ENCODE data around the gene TRPM2.

TRPM2 gene

GRCh38 chr21:44322621-44323325, 30.6 kb upstream of the TRPM2 start:
- DNase-seq = no peak

DNA sequence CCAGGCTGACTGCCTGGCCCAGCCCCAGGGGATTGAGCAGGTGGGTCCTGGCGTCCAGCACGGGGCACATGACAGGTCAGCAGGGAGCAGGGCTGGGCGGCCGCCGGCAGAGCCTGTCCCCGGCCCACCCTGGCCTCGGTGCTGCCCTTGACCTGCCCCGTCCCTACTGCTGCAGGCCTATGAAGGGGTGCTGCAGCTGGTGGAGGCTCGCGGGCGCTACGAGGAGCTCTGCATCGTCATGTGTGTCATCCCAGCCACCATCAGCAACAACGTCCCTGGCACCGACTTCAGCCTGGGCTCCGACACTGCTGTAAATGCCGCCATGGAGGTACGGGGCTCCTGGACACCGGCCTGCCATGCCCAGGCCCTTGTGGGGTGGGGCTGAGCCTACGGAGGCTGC, 29.8 kb upstream of the TRPM2 start:
- DNase-seq = no peak

GRCh38 chr21:44324106-44324853, 29.1 kb upstream of the TRPM2 start:
- DNase-seq = no peak

DNA sequence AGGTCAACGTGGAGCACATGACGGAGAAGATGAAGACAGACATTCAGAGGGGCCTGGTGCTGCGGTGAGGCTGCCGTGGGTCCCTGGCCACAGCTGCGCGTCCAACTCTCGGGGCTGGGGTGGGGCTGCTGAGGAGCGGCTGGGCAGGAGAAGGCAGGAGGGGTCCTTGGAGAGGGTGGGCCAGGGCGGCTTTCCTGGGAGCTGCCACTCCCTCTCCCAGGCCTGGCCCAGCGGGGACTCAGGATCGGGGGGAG, 28.6 kb upstream of the TRPM2 start:
- DNase-seq = no peak

GRCh38 chr21:44325386-44326271, 27.8 kb upstream of the TRPM2 start:
- no peak for DNase-seq

DNA sequence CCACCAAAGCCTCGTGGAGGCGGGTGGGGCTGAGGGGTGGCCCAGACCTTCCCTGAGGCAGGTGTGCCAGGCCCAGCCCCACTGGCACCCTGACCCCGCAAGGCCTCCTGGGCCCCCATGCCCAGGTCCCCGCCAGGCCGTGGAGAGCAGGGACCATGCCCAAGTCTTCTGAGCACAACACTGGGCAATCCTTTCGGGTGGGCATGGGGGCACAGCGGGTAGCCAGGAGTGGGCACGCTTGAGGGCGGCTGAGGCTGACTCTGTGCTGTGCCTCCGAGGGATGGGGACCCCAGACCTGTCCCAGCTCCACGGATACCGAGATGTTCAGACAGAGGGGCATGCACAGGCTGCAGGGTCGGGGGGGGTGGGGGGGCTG, 27.2 kb upstream of the TRPM2 start:
- no peak for DNase-seq

GRCh38 chr21:44326716-44327602, 26.5 kb upstream of the TRPM2 start:
- no peak for DNase-seq

DNA sequence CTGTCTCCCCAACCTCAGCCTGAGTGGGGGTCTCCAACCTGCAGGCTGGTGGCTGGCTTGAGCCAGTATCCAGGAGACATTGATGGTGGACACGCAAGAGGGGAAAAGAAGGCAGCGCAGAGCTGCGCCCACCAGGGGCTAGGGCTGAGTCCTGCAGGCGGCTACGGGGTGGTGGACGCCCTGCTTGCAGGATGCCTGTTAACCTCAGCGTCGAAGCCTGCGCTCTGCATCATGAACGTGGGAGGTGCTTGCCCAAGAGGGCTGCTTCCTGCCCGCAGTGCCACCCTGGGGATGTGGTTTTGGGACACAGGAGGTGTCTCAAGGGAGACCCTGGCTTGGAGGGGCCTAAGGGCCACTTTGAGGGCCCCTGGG, 25.8 kb upstream of the TRPM2 start:
- DNase-seq = peak in 1 of 2 donors; percentile 11

GRCh38 chr21:44328242-44328895, 25.1 kb upstream of the TRPM2 start:
- DNase-seq = no peak

DNA sequence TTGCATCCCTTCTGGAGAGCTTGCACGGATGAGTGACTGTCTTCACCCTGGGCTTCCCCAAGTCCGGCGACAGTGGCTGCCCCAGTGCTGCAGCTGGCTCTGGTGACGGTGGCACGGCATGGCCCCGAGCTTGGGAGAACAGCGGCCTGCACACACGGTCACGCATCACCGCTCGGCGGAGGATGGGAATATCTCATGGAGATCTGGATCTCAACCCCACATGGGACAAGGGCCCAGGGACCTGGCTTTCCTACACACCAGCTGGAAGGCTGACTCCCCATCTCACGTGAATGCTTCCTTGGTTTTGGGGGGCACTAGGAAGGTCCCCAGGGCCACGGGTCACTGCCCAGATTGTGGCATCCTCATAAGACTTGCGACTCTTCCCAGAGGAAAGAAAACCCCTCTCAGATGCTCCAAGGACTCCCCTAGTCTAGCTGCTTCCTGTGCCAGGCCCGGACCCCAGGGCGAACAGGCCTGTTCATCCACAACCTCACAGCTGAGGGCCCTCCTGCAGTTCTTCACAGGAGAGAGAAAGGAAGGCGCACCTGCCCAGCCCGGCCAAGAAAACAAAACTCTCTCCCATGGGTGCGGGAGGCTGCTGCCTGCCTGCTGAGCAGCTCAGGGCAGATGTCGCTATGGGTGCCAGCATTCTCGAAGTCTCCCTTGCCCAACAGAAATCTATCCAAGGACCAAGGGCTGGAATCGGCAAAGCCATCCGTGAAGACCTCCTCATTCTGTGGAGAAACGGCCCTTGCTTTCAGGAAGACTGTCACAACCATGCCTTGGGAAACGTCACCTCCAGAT, 24.1 kb upstream of the TRPM2 start:
- DNase-seq = no peak

DNA sequence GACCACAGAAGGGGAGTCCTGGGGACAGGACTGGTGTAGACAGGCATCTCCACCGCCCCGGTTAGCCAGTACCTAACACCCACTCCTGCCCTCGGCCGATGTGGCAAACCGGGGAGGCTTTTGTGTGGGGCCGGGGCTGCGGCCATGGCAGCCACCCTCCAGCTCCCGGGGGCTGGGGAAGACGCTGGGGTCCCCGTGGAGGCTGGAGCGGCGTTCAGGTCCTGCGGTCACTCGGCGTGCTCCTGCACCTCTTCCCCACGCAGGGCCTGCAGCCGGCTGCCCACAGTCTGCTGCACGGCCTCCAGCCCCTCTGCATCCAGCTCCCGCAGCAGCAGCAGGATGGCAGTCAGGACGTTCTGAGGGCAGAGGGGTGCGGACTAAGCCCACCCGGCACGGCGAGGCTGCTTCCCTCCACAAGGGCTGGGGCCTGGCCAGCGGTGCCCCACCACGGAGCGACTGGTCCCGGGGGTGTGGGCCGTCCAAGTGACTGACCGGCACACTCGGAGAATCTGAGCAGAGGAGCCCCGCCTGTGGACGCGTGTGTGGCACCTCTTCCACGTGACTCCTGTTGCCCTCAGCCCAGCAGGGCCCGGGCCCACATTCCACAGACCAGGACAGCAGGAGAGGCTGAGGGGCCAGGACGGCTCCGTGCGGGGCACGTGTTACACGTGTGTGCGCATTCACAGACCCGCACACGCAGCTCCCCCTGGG, 23.3 kb upstream of the TRPM2 start:
- DNase-seq = no peak

- DNase-seq = no peak
These were observed 22.7 kb upstream of the TRPM2 start for GRCh38 chr21:44330698-44331097.

DNA sequence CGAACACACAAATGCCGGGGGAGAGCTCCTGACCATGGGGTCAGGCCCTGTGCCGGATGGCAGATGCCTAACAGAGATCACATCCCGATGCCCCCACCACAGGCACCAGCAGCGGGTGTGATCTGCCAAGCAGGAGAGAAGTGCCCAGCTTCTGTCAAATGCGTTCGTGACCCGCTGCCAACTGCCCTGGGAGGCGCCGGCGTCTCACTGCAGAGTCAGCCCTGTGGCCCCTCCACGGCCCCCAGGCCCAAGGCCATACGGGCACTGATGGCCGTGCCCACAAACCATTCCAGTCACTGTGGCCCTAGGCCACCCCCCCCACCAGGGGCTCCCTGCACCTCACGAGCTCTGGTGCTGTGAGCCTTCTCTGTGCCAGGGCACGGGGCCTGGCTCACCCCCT, 22.2 kb upstream of the TRPM2 start:
- DNase-seq = no peak

DNA sequence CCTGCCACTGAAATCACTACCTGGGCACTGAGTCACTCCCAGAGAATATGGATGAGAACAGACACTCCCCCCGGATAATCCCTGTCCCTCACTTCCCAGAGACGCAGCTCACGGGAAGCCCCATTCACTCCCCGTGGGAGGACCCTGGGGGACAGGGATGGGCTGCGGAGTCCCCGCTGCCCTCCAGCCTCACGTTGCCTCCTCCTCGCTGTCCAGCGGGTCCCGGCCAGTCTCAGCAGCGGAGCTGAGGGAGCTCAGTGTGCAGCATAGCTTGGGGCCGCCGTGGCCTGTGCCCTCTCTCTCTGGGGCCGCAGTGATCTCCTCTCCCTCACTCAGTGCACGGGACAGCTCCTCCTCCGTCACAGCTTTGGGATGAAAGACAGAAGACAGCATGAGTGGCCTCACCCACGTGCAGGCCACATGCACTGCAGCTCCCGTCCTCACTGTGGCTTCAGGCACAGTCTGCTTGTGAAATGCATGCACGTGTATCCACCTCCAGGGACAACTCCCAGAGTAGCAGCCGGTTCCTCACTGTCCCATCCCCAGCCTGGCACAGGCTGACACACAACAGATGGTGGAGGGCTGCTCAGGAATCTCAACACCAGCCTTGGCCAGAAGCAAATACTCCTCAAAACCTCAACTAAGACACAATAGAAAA, 21.6 kb upstream of the TRPM2 start:
- DNase-seq = peak in 1 of 2 donors; percentile 6

- DNase-seq = no peak
These were observed 21.0 kb upstream of the TRPM2 start for GRCh38 chr21:44332383-44332782.

DNA sequence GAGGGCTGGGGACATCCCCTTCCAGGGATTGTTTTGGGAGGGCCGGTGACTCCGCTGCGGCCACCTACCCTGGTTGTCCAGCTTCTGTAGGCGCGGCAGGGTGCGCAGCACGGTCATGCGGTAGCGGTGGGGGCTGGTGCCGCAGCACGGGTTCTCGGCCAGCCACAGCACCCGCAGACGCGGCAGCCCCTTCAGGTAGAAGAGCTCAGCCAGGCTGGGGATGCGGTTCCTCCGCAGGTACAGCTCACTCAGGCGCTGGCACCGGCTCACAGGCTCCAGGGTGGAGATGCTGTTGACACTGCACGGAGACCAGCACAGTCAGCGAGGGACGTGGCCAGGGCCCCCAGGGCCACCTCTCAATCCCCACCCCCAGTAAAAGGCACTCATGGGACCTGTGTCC, 20.5 kb upstream of the TRPM2 start:
- no peak for DNase-seq

GRCh38 chr21:44333509-44334328, 19.7 kb upstream of the TRPM2 start:
- DNase-seq = no peak

- no peak for DNase-seq
These were observed 18.9 kb upstream of the TRPM2 start for GRCh38 chr21:44334329-44335030.
